Measurements from ENCODE around the gene ZNF185. TPM values are rescaled to one million over a fixed set of nuclear protein-coding genes. Genes with fewer than 3 reads are reported as not detected.

The ZNF185 gene
- total and polyA plus RNA-seq, 2 of the 8 experiments (the other 6 are each of a cell fraction or from before 2014, with no cell fraction given) = 15.6 to 20.1 TPM

DNA sequence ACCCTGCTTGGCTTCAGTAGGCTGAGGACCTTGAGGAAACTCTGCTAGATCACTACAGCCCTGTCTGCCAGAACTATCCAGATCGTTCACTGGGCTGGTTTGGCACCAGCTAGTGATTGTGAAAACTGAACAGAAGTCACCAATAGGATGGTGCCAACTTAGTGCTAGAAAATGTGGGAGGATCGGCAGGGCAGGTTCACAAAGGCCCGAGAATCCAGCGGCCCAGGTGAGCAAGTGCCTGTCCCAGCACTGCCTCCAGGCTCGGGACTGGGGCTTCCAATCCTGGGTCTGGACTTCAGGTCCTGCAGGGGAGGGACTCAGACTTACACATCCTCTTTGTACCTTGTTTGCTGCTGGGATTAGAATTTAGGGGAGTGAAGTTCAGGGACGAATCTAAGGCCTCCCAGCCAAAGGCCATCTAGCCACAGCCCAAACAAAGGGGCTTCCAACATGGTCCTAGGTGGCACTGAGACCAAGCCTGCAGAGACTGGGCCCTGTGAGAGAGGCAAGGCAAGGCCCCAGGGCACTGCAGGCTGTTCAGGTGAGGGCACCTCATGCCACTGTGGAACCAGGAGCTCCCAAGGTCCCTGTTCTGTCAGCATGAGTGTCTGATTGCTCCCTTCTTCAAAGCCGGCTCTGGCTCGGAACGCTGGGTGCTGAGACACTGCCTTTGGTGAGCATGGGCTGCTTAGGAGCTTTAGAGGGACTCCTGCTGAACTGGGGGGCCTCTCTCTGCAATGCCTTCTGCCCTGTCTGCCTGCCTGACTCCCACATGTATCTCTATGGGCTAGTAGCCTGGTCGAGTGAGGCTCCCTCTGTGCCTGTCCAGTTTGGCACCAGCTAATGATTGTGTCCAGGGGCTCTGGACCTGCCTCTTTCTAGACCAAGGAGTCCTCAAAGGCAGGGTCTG lies 20.7 kb upstream of the ZNF185 start:
- no peaks in the 10 kb centered on the region for H3K79me2 ChIP-seq (ENCODE audit: control insufficient read depth in 1 of 2, insufficient read depth in 2 of 2, low read length in 2 of 2)
- H3K27ac ChIP-seq (ENCODE audit: low read depth, low read length) = no peak overlapping the region
- peaks cover 3% of the 10 kb centered on the region; the same call in 1 of the 2 replicates for H3K23me2 ChIP-seq (ENCODE audit: low read depth, low read length)
- DNase-seq (ENCODE audit: low read depth in 1 of 2, low spot score in 2 of 2) = no peak
- no peak overlapping the region for H3K18ac ChIP-seq (ENCODE audit: extremely low read depth, low read length)
- H4K20me1 ChIP-seq (replicated peaks in 1 of 2; ENCODE audit: control insufficient read depth in 1 of 2, insufficient read depth in 2 of 2, low read length in 2 of 2) = no peaks in the 10 kb centered on the region
- no peaks in the 10 kb centered on the region for H3K4me1 ChIP-seq (replicated peaks in 1 of 4; ENCODE audit: control insufficient read depth in 3 of 4, insufficient read depth in 4 of 4, low read length in 3 of 4)
- no peak overlapping the region for H4K5ac ChIP-seq (ENCODE audit: insufficient read length, low read depth, low read length)
- no peak overlapping the region for H2AFZ ChIP-seq (ENCODE audit: low read length)
- no peak overlapping the region for H3K56ac ChIP-seq (replicated peaks; ENCODE audit: insufficient read length, low read depth, low read length)
- no peaks in the 10 kb centered on the region; a peak in 1 of 4 replicates for H3K9me3 ChIP-seq (ENCODE audit: insufficient read depth in 2 of 2, low read depth in 1 of 2, low read length in 1 of 2)
- no peak overlapping the region for H3K4ac ChIP-seq (replicated peaks; ENCODE audit: insufficient read length, low read depth, low read length)
- no peak overlapping the region for H3K4me3 ChIP-seq (ENCODE audit: extremely low read depth in 1 of 4, insufficient read depth in 2 of 4, low read depth in 3 of 4, low read length in 4 of 4)
- H2AK5ac ChIP-seq (ENCODE audit: low read depth, low read length) = no peak overlapping the region
- H3K23ac ChIP-seq (ENCODE audit: insufficient read length) = no peak overlapping the region
- H3K4me2 ChIP-seq (ENCODE audit: insufficient read depth in 1 of 2, low read depth in 2 of 2, low read length in 2 of 2) = no peak overlapping the region
- H4K8ac ChIP-seq (ENCODE audit: extremely low read depth, insufficient read depth, low read length) = no peak overlapping the region
- no peak overlapping the region for H2BK5ac ChIP-seq (ENCODE audit: low read depth, low read length)
- no peak overlapping the region for H2BK12ac ChIP-seq (ENCODE audit: low read depth, low read length)
- H2BK15ac ChIP-seq (ENCODE audit: low read length) = no peak overlapping the region
- no peaks in the 10 kb centered on the region for H3K79me1 ChIP-seq (ENCODE audit: low read depth, low read length)
- H2BK120ac ChIP-seq (replicated peaks; ENCODE audit: low read depth, low read length) = no peak overlapping the region
- no peak overlapping the region for H3K9ac ChIP-seq (replicated peaks in 1 of 4; ENCODE audit: extremely low read depth in 1 of 4, low read depth in 3 of 4, low read length in 3 of 4)
- H2BK20ac ChIP-seq (ENCODE audit: low read length) = no peak overlapping the region
- ChIA-PET POLR2A (ENCODE audit: partially characterized antibody) (no interaction called here), CTCF (ENCODE audit: partially characterized antibody) (interaction anchor here (1.0 to 2.1 kb wide), 3 partner anchors 7 to 1149 kb away, joined by 3 to 8 read pairs (median 5); no protein-coding TSS in a partner anchor)
- no peak overlapping the region for H4K91ac ChIP-seq (replicated peaks; ENCODE audit: insufficient read length, low read length)
- H3K36me3 ChIP-seq (ENCODE audit: control insufficient read depth in 2 of 4, insufficient read depth in 4 of 4, low read length in 3 of 4) = no peaks in the 10 kb centered on the region
- H3K27me3 ChIP-seq (replicated peaks in 1 of 4; ENCODE audit: control insufficient read depth in 3 of 4, extremely low read depth in 1 of 4, insufficient read depth in 3 of 4, low read length in 3 of 4) = no peaks in the 10 kb centered on the region
- FAIRE-seq = no peak
- no peak overlapping the region for H3K14ac ChIP-seq (ENCODE audit: insufficient read length)
- 94% methylated on average over 7 of the region's 10 CpGs; no CpG with 5 or more reads in 1 of the 2 experiments for WGBS, 2 experiments (ENCODE audit: extremely low coverage in 1 of 2, insufficient coverage in 1 of 2, insufficient read length in 1 of 2, insufficient replicate concordance in 2 of 2, low coverage in 1 of 2, low lambda C conversion rate in 2 of 2, missing lambda C conversion rate in 1 of 2)
- no peak for TF ChIP-seq GABPA (IDR thresholded peaks at IDR 0.05; ENCODE audit: borderline replicate concordance, insufficient read depth, low read length)
- TF ChIP-seq E2F6 (IDR thresholded peaks at IDR 0.05) = no peak
- no peak for TF ChIP-seq EZH2 (IDR thresholded peaks at IDR 0.05; ENCODE audit: low read depth, low read length, severe bottlenecking)
- TF ChIP-seq TBP (IDR thresholded peaks at IDR 0.05; ENCODE audit: low read depth, low read length) = no peak
- TF ChIP-seq JUND (IDR thresholded peaks at IDR 0.05; ENCODE audit: low read length) = no peak
- TF ChIP-seq SAP30 (IDR thresholded peaks at IDR 0.05; ENCODE audit: insufficient read depth, insufficient replicate concordance, low read length) = no peak
- no peak for TF ChIP-seq HDAC2 (IDR thresholded peaks at IDR 0.05; ENCODE audit: borderline replicate concordance in 1 of 2, low read depth in 2 of 2, low read length in 2 of 2)
- TF ChIP-seq SRF (IDR thresholded peaks at IDR 0.05; ENCODE audit: low read depth, low read length) = no peak
- no peak for TF ChIP-seq TEAD4 (IDR thresholded peaks at IDR 0.05; ENCODE audit: low read depth, low read length)
- no peak for TF ChIP-seq KDM4A (IDR thresholded peaks at IDR 0.05; ENCODE audit: low read depth, low read length, severe bottlenecking)
- no peak for TF ChIP-seq CBX8 (IDR thresholded peaks at IDR 0.05; ENCODE audit: borderline replicate concordance, low read depth, low read length)

Data from H1 (cell line).